Brain pericyte (primary cell): ENCODE results near the gene TTLL9.

Source experiments
- DNase-seq: peaks from one replicate; pipeline ENCODE4 v3.0.0-alpha.2; 2012; ENCODE audit warnings: low read depth, low spot score

Gene TTLL9

DNA sequence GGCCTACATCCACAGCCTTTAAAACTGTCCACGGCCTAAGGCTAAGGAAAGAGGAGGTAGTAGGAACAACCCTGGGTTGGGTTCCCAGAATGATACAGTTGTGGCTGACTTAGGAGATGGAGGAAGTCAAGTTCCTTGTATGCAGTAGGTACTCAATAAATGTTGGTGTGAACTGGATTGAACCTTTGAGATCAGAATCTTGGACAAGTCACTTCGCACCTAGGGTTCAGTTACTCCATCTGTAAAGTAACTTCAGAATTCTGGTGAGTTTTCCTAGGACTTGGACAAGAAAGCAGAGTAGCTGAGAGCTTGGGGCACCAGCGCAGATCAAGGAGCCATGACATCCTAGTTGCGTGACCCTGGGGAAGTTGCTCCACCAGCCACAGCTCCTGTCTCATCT lies 106.6 kb downstream of the TTLL9 start:
- DNase-seq: no peak

DNA sequence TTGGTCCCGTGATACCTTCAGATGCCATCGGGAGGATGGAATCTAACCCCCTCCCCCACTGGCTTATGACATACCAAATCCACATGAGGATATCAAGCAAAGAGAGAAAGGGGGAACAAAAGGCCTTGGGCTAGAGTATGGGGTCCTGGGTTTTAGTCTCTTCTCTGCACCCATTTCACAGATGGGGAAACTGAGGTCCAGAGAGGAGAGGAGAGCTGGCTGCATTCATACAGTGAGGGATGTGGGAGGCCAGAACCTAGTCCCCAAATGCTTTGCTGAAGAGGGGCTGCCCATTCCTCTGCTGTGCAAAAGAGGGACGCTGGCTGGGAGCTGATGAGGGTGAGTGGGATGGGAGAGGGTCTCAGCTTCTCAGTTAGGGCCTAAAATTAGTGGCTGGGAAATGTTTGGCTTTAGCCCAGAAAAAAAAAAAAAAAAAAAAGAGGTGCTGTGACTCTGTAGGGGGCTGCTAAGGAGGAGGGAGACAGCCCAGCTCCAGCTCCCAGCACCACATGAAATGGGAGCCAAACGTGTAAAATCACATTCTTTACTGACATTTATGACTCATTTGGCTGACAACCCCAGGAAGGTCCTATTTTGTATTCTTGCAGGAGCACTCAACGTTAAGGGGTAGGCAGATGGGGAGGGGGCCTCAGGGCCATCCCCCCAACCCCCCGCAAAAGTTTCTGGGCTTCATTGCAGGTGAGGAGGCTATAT lies 109.4 kb downstream of the TTLL9 start:
- no peak for DNase-seq

- DNase-seq: no peak
Measured at GRCh38 chr20:31981784-31982183, 111.3 kb downstream of the TTLL9 start.

- DNase-seq: no peak
Measured at GRCh38 chr20:31984981-31985471, 114.6 kb downstream of the TTLL9 start.

GRCh38 chr20:31987744-31988143 lies 117.3 kb downstream of the TTLL9 start:
- DNase-seq: no peak

- DNase-seq: no peak
Measured at GRCh38 chr20:31988430-31989015, 118.1 kb downstream of the TTLL9 start.

- DNase-seq: no peak
Measured at GRCh38 chr20:31989030-31989645, 118.7 kb downstream of the TTLL9 start.

- no peak for DNase-seq
Measured at GRCh38 chr20:31990641-31991338, 120.4 kb downstream of the TTLL9 start.

DNA sequence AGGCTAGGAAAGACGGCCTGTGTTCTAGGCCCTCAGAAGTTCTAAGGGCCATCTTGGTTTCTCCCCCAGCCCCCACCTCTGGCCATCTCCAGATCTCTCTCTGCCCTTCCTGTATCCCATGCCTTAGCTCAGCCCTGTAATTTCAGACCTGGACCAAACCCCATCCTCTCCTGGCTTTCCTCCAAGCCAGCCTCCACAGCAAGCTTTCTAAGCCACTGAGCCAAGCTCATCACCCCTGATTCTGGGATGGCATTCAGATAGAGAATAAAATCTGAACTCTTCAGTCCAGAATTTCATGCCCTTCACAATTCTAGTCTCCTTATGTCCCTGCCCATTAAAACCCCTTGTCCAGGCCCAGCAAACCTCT lies 120.9 kb downstream of the TTLL9 start:
- no peak for DNase-seq

GRCh38 chr20:31992086-31992485 lies 121.7 kb downstream of the TTLL9 start:
- no peak for DNase-seq
